OCI-LY7 (cell line): Measurements from ENCODE around the gene IGF2. TPM values are rescaled to one million over a fixed set of nuclear protein-coding genes. Genes with fewer than 3 reads are reported as not detected.

ENCODE experiments used
- BruUV-seq: library from RNA; stranded (reverse); fragments of 400-500 nt; replicated peaks from 2 replicates; lab custom pipeline; 2021; lab: Mats Ljungman, UMichigan
- CTCF ChIA-PET: fragments of 300-600 bp; sonication (Branson Sonifier 250); formaldehyde crosslinking; loops from one replicate; lab custom pipeline; 2022; ENCODE audit warnings: antibody characterized with exemption; ENCODE audit not compliant: unreplicated experiment; lab: Charles Lee
- POLR2A ChIA-PET: fragments of 300-600 bp; sonication (Branson Sonifier 250); formaldehyde crosslinking; loops from one replicate; lab custom pipeline; 2022; ENCODE audit warnings: antibody characterized with exemption; lab: Charles Lee
- DNase-seq: peaks from one replicate; pipeline ENCODE4 v3.0.0-alpha.2; 2015; ENCODE audit warnings: low spot score
- H2AFZ ChIP-seq: fragments of 200-600 bp; sonication (generic), shearing (Covaris generic); 2 replicates; pipeline ENCODE4 v1.6.1; 2014; ENCODE audit warnings: mild to moderate bottlenecking, antibody characterized with exemption, low read length, moderate library complexity
- H3K27ac ChIP-seq: fragments of 200-600 bp; sonication (generic); 2 replicates; pipeline ENCODE4 v1.5.1; 2014; ENCODE audit warnings: mixed run types, low read depth, mild to moderate bottlenecking, moderate library complexity, low read length, inconsistent platforms; ENCODE audit not compliant: poor library complexity, severe bottlenecking
- H3K36me3 ChIP-seq: fragments of 200-600 bp; sonication (generic); 2 replicates; pipeline ENCODE4 v1.6.1; 2014; ENCODE audit warnings: mild to moderate bottlenecking, antibody characterized with exemption, low read length, moderate library complexity, mixed read lengths; ENCODE audit not compliant: insufficient read depth
- H3K4me1 ChIP-seq: fragments of 200-600 bp; sonication (generic); 2 replicates; pipeline ENCODE4 v1.5.1; 2014; ENCODE audit warnings: mild to moderate bottlenecking, low read length; ENCODE audit not compliant: insufficient read depth, poor library complexity, severe bottlenecking
- H3K4me2 ChIP-seq: fragments of 200-600 bp; sonication (generic); 2 replicates; pipeline ENCODE4 v1.6.1; 2014; ENCODE audit warnings: mild to moderate bottlenecking, low read length
- H3K4me3 ChIP-seq: fragments of 200-600 bp; sonication (generic); 2 replicates; pipeline ENCODE4 v1.5.1; 2014; ENCODE audit warnings: mild to moderate bottlenecking, low read depth, low read length; ENCODE audit not compliant: poor library complexity, severe bottlenecking
- H3K79me2 ChIP-seq: fragments of 200-600 bp; sonication (generic); 2 replicates; pipeline ENCODE4 v1.6.1; 2016; ENCODE audit warnings: low read depth, mild to moderate bottlenecking, low read length, moderate library complexity, mixed read lengths; ENCODE audit not compliant: insufficient read depth
- H3K9me2 ChIP-seq: fragments of 200-600 bp; sonication (generic); 2 replicates; pipeline ENCODE4 v1.6.1; 2016; ENCODE audit warnings: mild to moderate bottlenecking, low read length, mixed read lengths; ENCODE audit not compliant: insufficient read depth
- H3K9me3 ChIP-seq: fragments of 200-600 bp; sonication (generic); 2 replicates; pipeline ENCODE4 v1.6.1; 2014; ENCODE audit warnings: mild to moderate bottlenecking, mixed run types, low read length, mixed read lengths
- H4K20me1 ChIP-seq: fragments of 200-600 bp; sonication (generic); 2 replicates; pipeline ENCODE4 v1.6.1; 2014; ENCODE audit warnings: mild to moderate bottlenecking, antibody characterized with exemption, low read length, moderate library complexity, mixed read lengths; ENCODE audit not compliant: insufficient read depth
- EZH2phosphoT487 ChIP-seq: fragments of 200-600 bp; sonication (generic); IDR thresholded peaks from 2 replicates; pipeline ENCODE4 v1.6.1; 2018; ENCODE audit warnings: low read depth, borderline replicate concordance, mild to moderate bottlenecking, mixed run types, antibody characterized with exemption, low read length, moderate library complexity, mixed read lengths
- intact Hi-C: fragments of 100-400 bp; cut with micrococcal nuclease; formaldehyde crosslinking; loops from one replicate; pipeline ENCODE4 v1.10.0; 2022; ENCODE audit not compliant: unreplicated experiment
- total RNA-seq, 2 experiments: library from RNA; depleted of rRNA in 1 of 2; stranded (reverse); fragments of >200 nt in 1 of 2; shearing (Covaris generic) in 1 of 2; gene quantifications; 2 replicates each; pipeline ENCODE4 v1.2.3, GENCODE V29; 2014 to 2022
- TF ChIP-seq, protein P1 (sequence below): fragments of 200-600 bp; sonication (generic); conservative IDR thresholded peaks from 2 replicates; pipeline ENCODE4 v1.5.1; 2014; ENCODE audit warnings: mild to moderate bottlenecking, antibody characterized with exemption, low read length, moderate library complexity, mixed read lengths

IGF2 gene
- total RNA-seq, 2 experiments from 2014 or later = not detected

DNA sequence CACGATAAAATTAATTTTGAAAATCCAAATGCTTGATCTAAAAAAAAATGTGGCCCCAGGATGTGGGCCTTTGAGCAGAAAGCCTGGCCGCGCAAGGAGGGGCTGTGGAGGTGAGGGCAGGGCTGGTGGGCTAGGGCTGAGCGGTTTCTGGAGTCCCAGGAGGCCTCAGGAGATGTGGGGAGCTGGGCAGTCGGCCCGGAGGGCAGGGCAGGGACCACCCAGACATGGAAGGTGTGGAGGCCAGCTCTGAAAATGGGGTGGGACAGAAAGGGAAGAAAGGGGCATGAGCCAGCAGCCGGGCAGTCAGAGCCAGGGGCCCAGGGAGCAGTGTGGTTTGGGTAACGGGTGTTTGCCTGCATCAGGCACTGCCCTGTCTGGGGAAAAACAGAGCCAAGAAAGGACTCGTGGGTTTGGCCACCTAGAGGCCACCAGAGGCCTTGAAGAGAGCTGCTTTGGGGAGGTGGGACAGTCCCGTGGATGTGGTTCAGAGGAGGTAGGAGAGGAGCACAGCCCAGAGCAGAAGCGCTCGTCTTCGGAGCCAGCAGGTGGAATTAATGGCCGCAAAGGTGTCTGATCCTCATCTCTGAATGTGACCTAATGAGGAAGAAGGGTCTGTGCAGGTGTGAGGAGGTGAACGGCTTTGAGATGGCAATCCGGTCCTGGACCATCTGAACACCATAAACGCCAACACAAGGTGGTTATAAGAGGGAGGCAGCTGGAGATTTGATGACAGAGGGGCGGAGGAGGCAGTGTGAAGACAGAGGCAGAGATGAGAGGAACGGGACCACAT lies 50.2 kb downstream of the IGF2 start:
- Histone ChIP-seq H3K9me3 (no peaks in the 10 kb centered on the region), H3K79me2 (no peaks in the 10 kb centered on the region), H3K27ac (no peak overlapping the region), H3K36me3 (no peaks in the 10 kb centered on the region), H3K4me2 (no peak overlapping the region), H3K4me3 (no peak overlapping the region), H3K9me2 (no peaks in the 10 kb centered on the region), H4K20me1 (no peaks in the 10 kb centered on the region), H2AFZ (no peak overlapping the region), H3K4me1 (no peaks in the 10 kb centered on the region)
- TF ChIP-seq, protein P1, sequence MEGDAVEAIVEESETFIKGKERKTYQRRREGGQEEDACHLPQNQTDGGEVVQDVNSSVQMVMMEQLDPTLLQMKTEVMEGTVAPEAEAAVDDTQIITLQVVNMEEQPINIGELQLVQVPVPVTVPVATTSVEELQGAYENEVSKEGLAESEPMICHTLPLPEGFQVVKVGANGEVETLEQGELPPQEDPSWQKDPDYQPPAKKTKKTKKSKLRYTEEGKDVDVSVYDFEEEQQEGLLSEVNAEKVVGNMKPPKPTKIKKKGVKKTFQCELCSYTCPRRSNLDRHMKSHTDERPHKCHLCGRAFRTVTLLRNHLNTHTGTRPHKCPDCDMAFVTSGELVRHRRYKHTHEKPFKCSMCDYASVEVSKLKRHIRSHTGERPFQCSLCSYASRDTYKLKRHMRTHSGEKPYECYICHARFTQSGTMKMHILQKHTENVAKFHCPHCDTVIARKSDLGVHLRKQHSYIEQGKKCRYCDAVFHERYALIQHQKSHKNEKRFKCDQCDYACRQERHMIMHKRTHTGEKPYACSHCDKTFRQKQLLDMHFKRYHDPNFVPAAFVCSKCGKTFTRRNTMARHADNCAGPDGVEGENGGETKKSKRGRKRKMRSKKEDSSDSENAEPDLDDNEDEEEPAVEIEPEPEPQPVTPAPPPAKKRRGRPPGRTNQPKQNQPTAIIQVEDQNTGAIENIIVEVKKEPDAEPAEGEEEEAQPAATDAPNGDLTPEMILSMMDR = no peak
- no peak for TF ChIP-seq EZH2phosphoT487
- DNase-seq = no peak
- POLR2A ChIA-PET = interaction anchor here (1.0 kb wide), 1 partner anchor 23 kb away, joined by 3 read pairs; no protein-coding TSS in a partner anchor
- no TSS peak for BruUV-seq
- CTCF ChIA-PET = no interaction called here
- intact Hi-C loops = no loop called here

DNA sequence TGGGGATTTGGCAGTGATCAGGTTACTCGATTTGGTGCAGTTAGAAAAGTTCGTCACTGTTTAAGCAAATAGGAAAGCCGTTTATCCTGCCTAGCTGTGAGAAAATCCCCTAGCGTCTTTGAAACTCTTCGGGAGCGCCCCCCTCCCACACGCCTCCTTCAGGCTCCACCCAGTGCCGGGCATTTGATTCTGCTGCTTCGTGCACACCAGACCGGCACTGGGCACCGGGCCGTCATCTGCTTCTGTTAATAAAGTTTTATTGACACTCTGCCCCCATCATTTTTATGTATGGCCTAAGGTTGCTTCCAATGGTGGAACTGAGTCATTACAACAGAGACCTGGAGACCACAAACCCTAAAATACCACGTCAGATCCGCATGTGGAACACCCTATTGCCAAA lies 50.9 kb downstream of the IGF2 start:
- TF ChIP-seq EZH2phosphoT487 = no peak
- TF ChIP-seq, protein P1 = no peak
- Histone ChIP-seq H3K4me2 (no peak overlapping the region), H3K9me2 (no peaks in the 10 kb centered on the region), H3K9me3 (no peaks in the 10 kb centered on the region), H3K4me3 (no peak overlapping the region), H3K79me2 (no peaks in the 10 kb centered on the region), H3K27ac (no peak overlapping the region), H4K20me1 (no peaks in the 10 kb centered on the region), H3K4me1 (no peaks in the 10 kb centered on the region), H2AFZ (no peak overlapping the region), H3K36me3 (no peaks in the 10 kb centered on the region)
- intact Hi-C loops = no loop called here
- ChIA-PET CTCF (no interaction called here), POLR2A (interaction anchor here (1.0 kb wide), 1 partner anchor 22 kb away, joined by 3 read pairs; no protein-coding TSS in a partner anchor)
- BruUV-seq = no TSS peak
- no peak for DNase-seq

- no TSS peak for BruUV-seq
Observed at GRCh38 chr11:2086239-2087040, 52.7 kb downstream of the IGF2 start.

More at GRCh38 chr11:2086239-2087040, 52.7 kb downstream of the IGF2 start:
- H3K79me2 ChIP-seq = no peaks in the 10 kb centered on the region
- H3K4me2 ChIP-seq = no peak overlapping the region
- DNase-seq = no peak
- no peaks in the 10 kb centered on the region for H3K4me1 ChIP-seq
- no peaks in the 10 kb centered on the region for H3K9me3 ChIP-seq
- no peaks in the 10 kb centered on the region for H3K36me3 ChIP-seq
- POLR2A ChIA-PET = no interaction called here
- H3K27ac ChIP-seq = no peak overlapping the region
- H3K4me3 ChIP-seq = no peak overlapping the region
- TF ChIP-seq, protein P1 = no peak
- TF ChIP-seq EZH2phosphoT487 = no peak
- no peaks in the 10 kb centered on the region for H3K9me2 ChIP-seq
- no peaks in the 10 kb centered on the region for H4K20me1 ChIP-seq
- no peak overlapping the region for H2AFZ ChIP-seq
- intact Hi-C loops = no loop called here
- CTCF ChIA-PET = no interaction called here
